ENCODE data around the gene LRIG3.
"Not testable (repeated sequence)": the region's sequence is repeated elsewhere in the genome, so short reads cannot be mapped to it uniquely, and the experiment has no call there.

The LRIG3 gene

DNA sequence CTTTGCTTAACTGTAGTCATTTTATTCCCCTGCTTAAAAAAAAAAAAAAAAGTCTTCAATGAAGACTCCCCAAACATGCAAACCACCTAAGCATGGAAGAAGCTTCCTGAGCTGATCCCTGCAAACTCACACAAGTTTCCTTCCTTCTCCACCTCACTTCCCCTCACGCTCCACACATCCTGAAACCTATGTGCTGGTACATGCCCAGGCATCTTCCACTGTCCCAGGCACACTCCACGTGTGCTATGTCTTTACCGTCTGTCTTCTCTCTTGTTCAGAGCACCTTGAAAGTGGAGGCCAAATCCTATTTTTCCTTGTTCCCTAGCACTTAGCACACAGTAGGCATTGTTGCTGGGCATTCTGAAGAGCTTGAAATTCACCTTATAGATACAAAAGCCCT lies 13.4 kb downstream of the LRIG3 start:
- DNase-seq (ENCODE audit: low read depth in 3 of 3) = no peak

DNA sequence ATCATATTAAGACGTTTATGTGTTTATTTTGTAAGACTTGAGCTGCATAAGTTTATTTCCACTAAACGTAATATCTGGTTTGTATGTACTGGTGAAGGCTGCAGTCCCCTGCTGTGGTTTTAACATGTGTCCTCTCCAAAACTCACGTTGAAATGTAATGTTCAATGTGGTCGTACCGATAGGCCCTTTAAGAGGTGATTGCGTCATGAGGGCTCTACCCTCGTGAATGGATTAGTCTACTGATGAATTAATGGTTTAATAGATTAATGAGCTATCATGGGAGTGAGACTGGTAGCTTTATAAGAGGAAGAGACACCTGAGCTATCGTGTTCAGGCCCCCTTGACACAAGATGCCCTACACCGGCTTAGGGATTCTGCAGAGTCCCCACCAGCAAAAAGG lies 14.9 kb downstream of the LRIG3 start:
- no peak for DNase-seq (ENCODE audit: low read depth in 3 of 3)

DNA sequence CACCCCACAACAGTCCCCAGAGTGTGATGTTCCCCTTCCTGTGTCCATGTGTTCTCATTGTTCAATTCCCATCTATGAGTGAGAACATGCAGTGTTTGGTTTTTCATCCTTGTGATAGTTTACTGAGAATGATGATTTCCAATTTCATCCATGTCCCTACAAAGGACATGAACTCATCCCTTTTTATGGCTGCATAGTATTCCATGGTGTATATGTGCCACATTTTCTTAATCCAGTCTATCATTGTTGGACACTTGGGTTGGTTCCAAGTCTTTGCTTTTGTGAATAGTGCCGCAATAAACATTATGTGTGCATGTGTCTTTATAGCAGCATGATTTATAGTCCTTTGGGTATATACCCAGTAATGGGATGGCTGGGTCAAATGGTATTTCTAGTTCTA lies 17.6 kb downstream of the LRIG3 start:
- DNase-seq (ENCODE audit: low read depth in 3 of 3) = not testable (repeated sequence)

DNA sequence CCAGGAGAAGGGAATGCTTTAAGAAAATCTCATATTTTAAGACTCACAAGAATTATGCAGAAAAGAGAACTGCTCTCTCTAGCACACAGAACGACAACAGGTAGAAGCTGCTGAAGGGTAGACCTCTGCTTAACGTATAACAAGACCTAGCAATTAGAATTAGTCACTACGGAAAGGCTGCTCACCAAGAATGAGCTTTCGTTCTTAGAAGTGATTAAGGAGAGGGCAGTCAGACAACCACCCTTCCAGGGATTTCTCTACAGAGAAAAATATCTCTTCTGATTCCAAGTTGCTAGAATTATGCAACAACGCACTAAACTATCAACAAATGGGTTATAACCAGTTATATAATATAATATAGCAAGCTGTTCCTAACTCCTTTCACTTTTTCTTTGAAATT lies 18.6 kb downstream of the LRIG3 start:
- no peak for DNase-seq (ENCODE audit: low read depth in 3 of 3)

DNA sequence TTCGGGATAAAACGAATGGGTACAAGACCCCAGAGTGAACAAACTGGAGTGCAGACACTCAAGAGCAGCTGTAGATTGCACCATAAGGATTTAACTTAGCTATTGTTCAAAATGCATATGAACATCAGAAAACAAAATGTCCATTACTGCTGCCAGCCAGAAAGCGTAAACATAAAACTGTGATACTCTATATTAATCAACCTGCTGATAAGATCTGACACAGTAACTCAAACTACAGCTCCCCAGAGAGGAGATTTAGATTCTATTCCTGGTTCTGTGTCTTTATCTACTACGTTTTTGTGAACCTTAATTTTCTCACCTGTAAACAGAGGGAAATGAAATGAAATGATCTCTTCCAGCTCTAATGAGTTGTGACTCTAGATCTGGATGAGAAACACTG lies 22.3 kb downstream of the LRIG3 start:
- DNase-seq (ENCODE audit: low read depth in 3 of 3) = no peak

DNA sequence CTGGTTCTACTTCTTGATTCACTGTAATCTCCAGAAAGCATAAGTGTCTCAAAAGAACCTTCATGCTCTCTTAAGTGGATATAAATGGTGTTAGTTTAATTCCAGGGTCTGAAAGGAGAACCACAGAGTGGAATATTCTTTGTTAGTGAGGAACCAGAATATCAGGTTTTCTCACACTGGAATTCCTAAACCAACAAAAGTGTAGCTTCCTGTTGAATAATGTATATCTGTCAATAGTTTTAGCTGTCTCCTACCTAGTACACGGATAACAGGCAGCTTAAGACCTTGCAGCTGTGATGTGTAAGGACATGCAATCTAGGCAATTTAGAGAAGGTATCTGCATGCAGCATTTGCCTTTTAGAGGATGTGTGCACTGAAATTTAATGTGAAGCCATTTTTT lies 24.0 kb downstream of the LRIG3 start:
- no peak for DNase-seq (ENCODE audit: low read depth in 3 of 3)

DNA sequence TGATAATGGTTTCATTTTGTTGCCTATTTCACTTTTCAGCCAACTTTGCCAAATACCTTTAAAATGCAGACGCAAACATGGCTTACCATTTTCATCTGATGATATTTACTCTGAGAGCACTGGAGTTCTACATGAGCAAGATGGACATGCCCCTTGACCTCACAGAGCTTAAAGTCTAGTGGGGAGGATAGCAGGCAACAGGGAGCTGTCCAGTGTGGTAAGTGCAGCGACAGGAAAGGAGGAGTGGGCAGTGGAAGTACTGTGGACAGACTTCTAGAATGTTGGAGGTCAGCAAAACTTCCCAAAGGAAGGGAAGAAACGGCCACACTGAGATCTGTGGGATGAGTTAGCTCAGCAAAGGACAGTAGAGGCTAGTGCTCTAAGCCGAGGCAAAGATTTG lies 25.3 kb downstream of the LRIG3 start:
- DNase-seq (ENCODE audit: low read depth in 3 of 3) = no peak

DNA sequence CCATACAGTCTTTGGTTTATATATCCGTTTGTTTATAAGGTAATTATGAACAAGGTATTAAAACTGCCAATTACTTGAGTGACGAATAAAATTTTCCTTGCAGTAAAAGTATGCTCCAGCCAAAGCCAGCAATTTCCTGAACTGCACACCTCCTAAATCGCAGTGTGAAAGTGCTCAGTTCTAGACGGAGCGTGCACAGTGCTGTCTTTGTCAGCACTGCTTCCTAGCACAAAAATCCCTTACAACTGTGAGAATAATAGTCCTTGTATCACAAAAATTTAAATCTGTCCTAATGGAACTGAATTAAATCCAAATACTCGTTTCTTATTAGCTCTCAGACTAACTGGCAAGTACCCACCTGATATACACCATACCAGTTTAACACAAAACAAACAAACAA lies 26.3 kb downstream of the LRIG3 start:
- no peak for DNase-seq (ENCODE audit: low read depth in 3 of 3)

DNA sequence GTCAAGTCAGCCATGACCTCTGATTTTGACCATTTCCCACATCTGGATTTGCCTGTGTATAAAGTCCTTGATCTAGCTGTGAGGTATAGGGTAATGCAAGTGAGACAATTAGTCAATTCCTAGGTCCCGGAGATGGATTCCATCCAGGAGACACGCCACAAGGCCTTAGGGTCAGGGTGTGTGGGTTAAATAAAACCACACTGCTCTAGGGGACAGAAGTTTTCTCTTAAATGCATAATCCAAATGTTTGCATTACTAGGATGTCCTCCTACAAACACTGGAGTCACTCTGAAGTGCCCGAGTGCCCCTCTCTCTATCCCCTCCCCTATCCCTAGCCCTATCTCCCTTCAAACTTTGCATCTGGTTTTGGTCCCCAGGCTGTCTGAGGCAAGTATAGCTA lies 26.8 kb downstream of the LRIG3 start:
- DNase-seq (ENCODE audit: low read depth in 3 of 3) = no peak

DNA sequence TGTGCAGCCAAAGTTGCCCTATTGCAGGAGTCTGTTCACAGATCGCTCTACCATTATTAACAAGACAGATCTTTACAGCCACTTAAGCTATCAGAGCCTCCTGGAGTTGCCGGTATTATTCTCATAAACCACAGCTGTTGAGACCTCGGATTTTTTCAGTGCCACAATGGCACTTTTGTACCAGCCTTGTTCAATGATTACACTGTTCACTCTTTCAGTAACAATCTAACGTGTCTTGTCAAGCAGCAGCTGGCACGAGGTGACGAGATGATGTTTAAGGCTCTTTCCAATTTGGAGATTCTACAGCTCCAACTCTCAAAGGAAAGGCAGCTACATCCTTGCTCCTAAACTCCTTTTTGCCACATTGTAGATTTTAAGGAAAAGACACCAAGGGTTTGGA lies 30.7 kb downstream of the LRIG3 start:
- no peak for DNase-seq (ENCODE audit: low read depth in 3 of 3)

DNA sequence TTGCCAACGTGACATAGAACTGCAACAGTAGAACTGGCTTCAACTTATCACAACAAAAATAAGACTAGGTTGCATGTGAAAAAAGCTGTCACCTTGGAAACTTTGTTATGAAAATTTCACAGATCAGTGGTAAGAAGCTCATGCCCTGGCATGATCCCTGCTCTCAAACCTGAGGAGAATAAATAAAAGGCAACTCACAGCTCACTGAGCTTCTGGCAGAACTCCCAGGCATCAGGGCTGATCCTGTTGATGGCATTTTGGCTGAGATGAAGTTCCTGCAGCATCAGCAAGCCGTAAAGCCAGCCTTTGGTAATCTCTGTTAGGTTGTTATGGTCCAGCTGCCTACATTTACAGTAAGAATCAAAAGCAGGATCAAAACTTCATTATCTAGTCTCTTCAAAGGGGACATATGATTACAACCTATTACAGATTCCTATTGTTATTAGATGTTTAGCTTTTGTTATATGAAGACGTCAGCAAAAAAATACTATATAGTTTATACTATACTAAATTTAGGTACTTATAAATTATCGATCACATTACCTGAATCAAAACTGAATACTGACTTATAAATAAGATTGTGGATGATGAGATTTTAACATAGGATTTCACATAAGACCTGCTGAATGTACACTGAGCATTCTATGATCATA lies 32.0 kb downstream of the LRIG3 start:
- DNase-seq (ENCODE audit: low read depth in 3 of 3) = no peak

DNA sequence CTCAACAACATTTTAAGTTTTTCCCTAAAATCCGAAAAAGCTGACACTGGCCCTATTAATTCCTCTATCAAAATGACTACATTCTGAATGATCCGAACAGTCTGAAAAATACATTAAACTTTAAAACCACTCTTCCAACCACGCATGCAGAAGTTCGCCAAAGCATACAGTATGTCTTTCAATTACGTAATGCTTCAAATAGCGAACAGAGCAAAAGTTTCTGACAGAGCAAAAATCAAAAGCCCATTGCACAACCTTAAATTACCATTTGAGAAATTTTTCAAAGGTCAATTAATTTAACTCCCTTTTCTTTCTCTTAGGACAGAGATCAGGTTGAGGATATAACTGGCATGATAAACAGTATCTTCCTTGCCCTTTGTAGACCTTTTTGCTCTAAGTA lies 33.2 kb downstream of the LRIG3 start:
- DNase-seq (ENCODE audit: low read depth in 3 of 3) = no peak

DNA sequence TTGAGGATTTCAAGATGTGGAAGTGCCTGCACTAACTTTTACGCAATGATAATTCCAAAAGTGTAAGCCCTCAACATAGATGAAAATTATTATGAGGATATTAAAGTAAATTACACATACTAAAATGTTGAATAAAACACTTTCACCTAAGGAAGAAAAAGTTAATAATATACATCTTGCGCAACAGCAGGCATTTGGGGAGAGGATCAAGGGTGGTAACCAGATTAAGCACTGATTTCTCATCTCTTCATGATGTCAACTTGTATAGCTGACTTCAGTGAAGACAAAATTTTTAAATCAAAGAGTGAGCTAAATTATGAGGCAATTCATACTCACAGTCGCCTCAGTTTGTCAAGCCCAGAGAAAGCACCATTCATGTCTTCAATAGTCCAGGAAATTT lies 33.8 kb downstream of the LRIG3 start:
- DNase-seq (ENCODE audit: low read depth in 3 of 3) = no peak

DNA sequence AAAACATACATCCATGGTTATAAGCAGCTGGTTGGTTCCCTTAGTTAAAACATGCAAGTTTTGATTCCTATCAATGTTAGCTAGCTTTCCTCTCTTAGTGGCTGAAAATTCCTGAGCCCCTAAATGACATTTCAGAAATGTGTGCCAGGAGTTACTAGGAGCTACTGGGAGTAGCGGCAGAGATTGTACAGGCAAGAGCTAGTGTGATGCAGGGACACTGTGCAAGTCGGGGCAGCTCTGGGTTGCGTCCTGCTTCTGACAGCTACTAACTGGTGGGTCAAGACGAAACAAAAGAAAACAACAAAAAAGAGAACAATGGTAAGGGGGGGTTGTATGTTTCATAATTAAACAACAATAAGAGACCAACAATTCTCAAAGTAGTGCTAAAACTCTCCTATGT lies 35.4 kb downstream of the LRIG3 start:
- no peak for DNase-seq (ENCODE audit: low read depth in 3 of 3)

DNA sequence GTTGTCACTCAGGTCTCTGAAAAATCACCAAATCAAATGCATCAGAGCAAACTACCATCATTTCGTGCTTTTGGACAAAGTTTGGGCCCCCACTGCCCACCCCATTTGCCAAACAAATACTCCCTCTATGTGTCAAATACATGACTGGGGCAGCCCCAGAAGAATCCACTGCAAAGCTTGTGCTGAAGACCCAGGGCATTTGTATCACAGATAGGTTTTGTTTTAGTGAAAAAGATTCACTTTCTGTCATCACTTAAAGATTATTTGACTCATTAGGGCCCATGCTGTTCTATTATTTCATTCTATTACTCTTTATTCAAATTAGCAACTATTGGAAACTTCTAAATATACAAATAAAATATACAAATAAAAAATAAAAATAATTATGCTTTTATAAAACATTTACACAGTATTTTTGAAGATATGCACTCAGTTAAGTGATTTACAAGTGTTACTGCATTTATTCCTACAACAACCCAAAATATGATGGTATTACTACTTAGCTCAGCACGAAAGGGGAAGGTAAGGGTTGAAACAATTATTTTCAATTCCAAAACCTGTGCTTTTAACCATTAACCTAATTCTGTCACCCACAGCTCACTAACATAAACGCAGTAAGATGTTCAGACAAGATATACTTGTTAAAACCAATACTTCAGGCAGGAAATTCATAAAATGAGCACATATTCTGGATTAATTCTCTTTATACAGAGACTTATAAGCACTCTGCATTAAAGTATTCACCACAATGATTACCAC lies 36.5 kb downstream of the LRIG3 start:
- no peak for DNase-seq (ENCODE audit: low read depth in 3 of 3)

DNA sequence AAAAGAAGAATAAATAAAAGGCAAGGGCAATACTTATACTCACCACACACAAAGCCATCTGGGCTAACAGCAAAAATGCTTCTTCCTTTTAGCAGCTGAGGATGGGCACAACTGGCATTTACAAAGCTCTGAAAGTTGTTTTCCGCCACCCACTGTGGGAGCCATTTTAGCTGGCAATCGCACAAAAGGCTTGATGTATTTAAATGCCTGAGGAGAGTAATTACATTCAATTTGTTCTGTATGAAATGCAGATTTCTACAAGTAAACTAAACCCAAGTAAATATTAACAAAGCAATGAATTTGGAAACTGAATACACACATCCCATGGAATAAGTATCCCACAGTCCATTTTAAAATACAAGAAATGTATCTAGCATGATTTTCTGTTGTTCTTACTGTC lies 37.5 kb downstream of the LRIG3 start:
- no peak for DNase-seq (ENCODE audit: low read depth in 3 of 3)

DNA sequence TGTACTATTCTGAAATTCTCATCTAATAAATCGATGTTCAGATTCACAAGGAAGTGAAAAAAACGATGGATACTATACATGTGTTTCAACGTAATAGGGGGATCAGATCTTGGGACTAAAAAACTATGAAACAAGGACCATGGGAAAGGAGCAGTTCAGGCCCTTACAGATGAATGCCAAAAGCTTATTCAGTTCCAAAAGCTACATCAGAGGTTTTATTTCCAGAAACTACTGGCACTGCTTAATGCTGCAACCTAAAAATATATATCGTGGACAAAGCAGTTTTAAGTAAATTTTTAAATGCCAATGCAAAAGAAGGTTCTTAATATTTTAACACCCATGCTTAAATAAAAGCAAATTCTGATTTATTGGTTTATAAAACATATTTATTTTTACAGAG lies 38.5 kb downstream of the LRIG3 start:
- no peak for DNase-seq (ENCODE audit: low read depth in 3 of 3)

DNA sequence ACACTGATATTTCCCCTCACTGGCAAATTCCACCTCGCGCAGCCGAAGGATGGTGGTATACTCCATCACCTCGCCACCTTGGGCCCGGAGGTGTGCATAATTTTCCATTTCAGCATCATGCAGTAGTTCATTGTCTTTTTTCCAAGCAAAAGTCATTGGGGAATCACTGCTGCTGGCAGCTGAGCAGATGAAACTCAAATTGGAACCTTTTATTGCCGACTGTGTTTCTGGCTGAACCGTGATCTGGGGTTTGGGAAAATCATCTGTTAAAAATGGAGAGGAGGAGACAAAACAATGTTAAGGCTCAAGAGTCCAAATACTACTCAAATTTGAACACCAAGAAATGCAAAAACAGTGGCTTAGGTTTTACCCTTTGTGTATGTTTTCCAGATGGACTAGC lies 39.7 kb downstream of the LRIG3 start:
- no peak for DNase-seq (ENCODE audit: low read depth in 3 of 3)

DNA sequence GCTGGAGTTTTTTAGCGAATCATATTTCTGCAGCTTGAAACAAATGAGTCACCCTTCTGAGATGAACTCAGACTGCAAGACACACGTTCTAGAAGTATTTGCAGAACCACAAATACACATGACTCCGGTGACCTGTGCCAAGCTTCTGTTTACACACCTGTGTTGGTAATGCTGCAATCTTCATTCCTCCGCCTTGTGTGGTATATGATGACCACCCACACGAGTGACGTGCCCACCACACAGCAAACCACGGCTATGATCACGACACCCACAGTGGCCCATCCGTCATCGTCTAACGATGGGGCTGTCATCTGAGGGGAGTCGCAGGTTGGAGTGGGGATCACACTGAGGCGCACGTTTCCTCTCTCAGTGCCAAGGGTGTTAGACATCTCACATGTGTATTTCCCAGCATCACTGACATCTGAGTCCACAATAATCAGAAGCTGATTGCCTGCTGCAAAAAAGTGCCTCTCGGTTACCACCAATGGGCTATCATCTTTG lies 43.0 kb downstream of the LRIG3 start:
- no peak for DNase-seq (ENCODE audit: low read depth in 3 of 3)

DNA sequence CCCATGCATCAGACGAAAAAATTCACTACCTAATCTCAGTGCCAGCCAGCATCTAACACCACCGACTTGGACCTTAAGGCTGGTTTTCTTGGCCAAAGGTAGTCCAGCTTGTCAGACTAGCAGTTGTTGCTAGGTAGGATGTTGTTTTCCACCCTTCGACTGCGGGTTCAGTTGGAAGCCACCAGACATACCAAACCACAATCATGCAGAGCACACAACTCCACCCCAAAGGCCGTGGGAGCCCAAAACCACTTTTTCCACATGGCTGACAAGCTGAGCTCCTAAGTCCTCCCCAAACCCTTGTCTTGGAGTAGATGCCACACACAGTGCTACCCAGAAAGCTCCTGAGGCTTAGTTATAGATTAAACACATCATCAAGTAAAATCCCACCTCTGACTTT lies 46.8 kb downstream of the LRIG3 start:
- DNase-seq (ENCODE audit: low read depth in 3 of 3) = no peak

DNA sequence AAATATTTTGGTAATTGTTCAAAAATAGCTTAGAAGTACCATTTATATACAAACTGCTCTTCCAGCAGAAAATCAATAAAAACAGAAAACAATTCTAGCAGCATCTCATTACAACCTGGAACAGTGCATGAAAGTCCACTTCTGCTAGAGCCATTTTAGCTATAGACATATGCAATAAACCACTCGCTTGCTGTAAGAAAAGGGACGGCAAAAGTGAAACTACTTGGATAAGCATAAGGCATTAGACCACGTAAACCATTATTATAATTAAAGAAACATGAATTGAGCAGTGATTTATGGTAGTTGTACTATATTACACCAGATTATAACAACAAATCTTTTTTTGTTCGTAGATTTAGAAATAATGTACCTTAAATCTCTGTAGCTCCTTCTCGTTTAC lies 48.7 kb downstream of the LRIG3 start:
- DNase-seq (ENCODE audit: low read depth in 3 of 3) = no peak

DNA sequence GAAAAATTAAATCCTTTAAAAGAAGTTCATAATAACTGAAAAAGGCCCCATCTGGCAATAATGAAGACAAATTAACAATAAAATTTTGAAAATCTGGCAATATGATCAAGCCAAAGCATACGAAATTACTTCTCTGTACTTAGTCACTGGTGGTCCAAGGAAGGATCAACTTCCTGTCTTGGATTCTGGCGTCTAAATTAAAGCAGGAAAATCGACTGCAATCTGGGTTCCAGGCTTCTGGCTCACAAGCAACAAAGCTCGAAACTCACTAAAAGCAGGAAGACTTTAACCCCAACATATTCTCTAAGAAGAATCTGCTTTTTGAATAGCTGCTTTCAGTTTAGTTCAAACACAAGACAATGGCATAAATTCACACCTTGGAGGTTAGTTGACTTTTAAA lies 49.7 kb downstream of the LRIG3 start:
- no peak for DNase-seq (ENCODE audit: low read depth in 3 of 3)

DNA sequence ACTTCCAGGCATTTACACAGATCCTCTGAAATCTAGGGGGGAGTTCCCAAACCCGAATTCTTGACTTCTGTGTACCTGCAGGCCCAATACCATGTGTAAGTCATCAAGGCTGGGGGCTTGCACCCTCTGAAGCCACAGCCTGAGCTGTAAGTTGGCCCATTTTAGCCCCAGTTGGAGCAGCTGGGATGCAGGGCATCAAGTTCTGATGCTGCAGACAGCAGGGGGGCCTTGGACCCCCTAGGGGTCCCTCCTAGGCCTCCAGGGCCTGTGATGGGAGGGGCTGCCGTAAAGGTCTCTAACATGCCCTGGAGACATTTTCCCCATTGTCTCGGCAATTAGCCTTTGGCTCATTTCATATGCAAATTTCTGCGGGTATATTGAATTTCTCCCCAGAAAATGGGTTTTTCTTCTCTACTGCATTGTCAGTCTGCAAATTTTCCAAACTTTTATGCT lies 59.5 kb downstream of the LRIG3 start:
- no peak for DNase-seq (ENCODE audit: low read depth in 3 of 3)
